ENCODE results near the gene XRCC6.
"Not testable (repeated sequence)": the region's sequence is repeated elsewhere in the genome, so short reads cannot be mapped to it uniquely, and the experiment has no call there.

XRCC6 gene

GRCh38 chr22:41621099-41621910 is at the start of gene XRCC6:
Gene XRCC6, plus strand, starts transcription at chr22:41621295. Its CDS starts 710 bp downstream, at chr22:41622005.
- DNase-seq: peak; percentile 99 to 100

- DNase-seq: no peak
These were observed 49.3 kb upstream of the XRCC6 start for GRCh38 chr22:41571786-41572185.

GRCh38 chr22:41572305-41572704 is 48.8 kb upstream of the XRCC6 start:
- not testable (repeated sequence) for DNase-seq

GRCh38 chr22:41573677-41574076 is 47.4 kb upstream of the XRCC6 start:
- no peak for DNase-seq

GRCh38 chr22:41574847-41575381 is 46.2 kb upstream of the XRCC6 start:
- no peak for DNase-seq

- DNase-seq: no peak
These were observed 45.6 kb upstream of the XRCC6 start for GRCh38 chr22:41575533-41575932.

GRCh38 chr22:41576877-41577276 is 44.2 kb upstream of the XRCC6 start:
- DNase-seq: peak; percentile 15 to 21

- DNase-seq: no peak
These were observed 43.0 kb upstream of the XRCC6 start for GRCh38 chr22:41578114-41578513.

GRCh38 chr22:41578818-41579217 is 42.3 kb upstream of the XRCC6 start:
- no peak for DNase-seq

GRCh38 chr22:41579297-41579996 is 41.6 kb upstream of the XRCC6 start:
- no peak for DNase-seq

- no peak for DNase-seq
These were observed 41.1 kb upstream of the XRCC6 start for GRCh38 chr22:41579997-41580355.

GRCh38 chr22:41582694-41583093 is 38.4 kb upstream of the XRCC6 start:
- DNase-seq: no peak

GRCh38 chr22:41584881-41585280 is 36.2 kb upstream of the XRCC6 start:
- no peak for DNase-seq

GRCh38 chr22:41585898-41586297 is 35.2 kb upstream of the XRCC6 start:
- DNase-seq: no peak

- DNase-seq: no peak
These were observed 33.8 kb upstream of the XRCC6 start for GRCh38 chr22:41587347-41587723.

GRCh38 chr22:41589391-41590241 is 31.5 kb upstream of the XRCC6 start, which contains the start of gene PMM1:
Gene PMM1, minus strand, starts transcription at chr22:41589840. Its CDS starts 35 bp downstream, at chr22:41589805.
- DNase-seq: peak; percentile 100

- DNase-seq: not testable (repeated sequence)
These were observed 27.6 kb upstream of the XRCC6 start for GRCh38 chr22:41593336-41593960.

GRCh38 chr22:41595703-41596102 is 25.4 kb upstream of the XRCC6 start:
- no peak for DNase-seq

- peak in 1 of 2 donors; percentile 37 for DNase-seq
These were observed 24.1 kb upstream of the XRCC6 start for GRCh38 chr22:41596776-41597634.

GRCh38 chr22:41597635-41597953 is 23.5 kb upstream of the XRCC6 start:
- DNase-seq: no peak

GRCh38 chr22:41598081-41598480 is 23.0 kb upstream of the XRCC6 start:
- DNase-seq: no peak
